Left lobe of liver (tissue), 2 donors: ENCODE measurements around the gene TMEM45B. TPM values are rescaled to one million over a fixed set of nuclear protein-coding genes. Genes with fewer than 3 reads are reported as not detected.
"Not testable (repeated sequence)": the region's sequence is repeated elsewhere in the genome, so short reads cannot be mapped to it uniquely, and the experiment has no call there.

Source experiments
- ATAC-seq: fragments of 200-7000 bp; cut with Tn5 transposase; one replicate; pipeline ENCODE4 v1.9.1; 2020; ENCODE audit warnings: mild to moderate bottlenecking, moderate library complexity
- DNase-seq: peaks from one replicate; pipeline ENCODE4 v3.0.0-alpha.2; 2020; ENCODE audit warnings: low spot score
- total RNA-seq: library from RNA; stranded (reverse); gene quantifications from one replicate; pipeline ENCODE4 v1.2.1, GENCODE V29; 2021
- donor health status: DM: no; HTN: no; CAD: no; lungs with moderate emphysema.
- donor health status: DM: no; HTN: yes; CAD: no.

TMEM45B gene
- total RNA-seq, 1 donor from 2014 or later: 16.1 TPM

DNA sequence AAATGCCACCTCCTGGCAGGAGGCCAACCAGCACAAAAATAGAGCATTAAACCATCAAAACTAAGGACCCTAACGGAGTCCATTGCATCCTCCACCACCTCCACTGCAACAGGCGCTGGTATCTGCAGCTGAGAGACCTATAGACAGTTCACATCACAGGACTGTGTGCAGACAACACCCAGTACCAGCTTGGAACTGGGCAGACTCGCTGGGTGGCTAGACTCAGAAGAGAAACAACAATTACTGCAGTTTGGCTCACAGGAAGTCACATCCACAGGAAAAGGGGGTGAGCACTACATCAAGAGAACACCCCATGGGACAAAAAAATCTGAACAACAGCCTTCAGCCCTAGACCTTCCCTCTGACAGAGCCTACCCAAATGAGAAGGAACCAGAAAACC lies 11.6 kb upstream of the TMEM45B start:
- DNase-seq: no peak
- ATAC-seq: no peak

DNA sequence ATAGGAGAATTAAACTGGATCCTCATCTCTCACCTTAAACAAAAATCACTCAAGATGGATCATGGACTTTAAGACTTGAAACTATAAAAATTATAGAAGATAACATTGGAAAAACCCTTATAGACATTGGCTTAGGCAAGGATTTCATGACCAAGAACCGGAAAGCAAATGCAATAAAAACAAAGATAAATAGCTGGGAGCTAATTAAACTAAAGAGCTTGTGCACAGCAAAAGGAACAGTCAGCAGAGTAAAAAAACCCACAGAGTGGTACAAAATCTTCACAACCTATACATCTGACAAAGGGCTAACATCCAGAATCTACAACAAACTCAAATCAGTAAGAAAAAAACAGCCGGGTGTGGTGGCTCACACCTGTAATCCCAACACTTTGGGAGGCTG lies 7.4 kb upstream of the TMEM45B start:
- ATAC-seq, DNase-seq: not testable (repeated sequence)

GRCh38 chr11:129813231-129813791 lies 2.3 kb upstream of the TMEM45B start:
- no peak for ATAC-seq
- DNase-seq: no peak

DNA sequence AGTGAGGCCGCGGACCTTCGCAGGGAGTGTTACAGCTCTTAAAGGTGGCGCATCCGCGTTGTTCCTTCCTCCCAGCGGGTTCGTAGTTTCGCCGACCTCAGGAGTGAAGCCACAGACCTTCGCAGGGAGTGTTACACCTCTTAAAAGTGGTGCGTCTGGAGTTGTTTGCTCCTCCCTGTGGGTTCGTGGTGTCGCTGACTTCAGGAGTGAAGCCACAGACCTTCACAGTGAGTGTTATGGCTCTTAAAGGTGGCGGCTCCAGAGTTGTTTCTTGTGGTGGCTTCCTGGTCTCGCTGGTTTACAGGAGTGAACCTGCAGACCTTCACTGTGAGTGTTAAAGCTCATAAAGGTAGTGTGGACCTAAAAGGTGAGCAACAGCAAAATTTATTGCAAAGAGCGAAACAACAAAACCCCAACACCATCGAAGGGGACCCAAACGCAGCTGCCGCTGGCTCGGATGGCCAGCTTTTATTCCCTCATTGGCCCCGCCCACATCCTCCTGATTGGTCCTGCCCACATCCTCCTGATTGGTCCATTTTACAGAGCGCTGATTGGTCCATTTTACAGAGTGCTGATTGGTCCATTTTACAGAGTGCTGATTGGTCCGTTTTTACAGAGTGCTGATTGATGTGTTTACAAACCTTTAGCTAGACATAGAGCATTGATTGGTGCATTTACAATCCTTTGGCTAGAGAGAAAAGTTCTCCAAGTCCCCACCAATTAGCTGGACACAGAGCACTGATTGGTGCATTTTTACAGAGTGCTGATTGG lies 1.2 kb upstream of the TMEM45B start:
- ATAC-seq (no peak), DNase-seq (no peak)

DNA sequence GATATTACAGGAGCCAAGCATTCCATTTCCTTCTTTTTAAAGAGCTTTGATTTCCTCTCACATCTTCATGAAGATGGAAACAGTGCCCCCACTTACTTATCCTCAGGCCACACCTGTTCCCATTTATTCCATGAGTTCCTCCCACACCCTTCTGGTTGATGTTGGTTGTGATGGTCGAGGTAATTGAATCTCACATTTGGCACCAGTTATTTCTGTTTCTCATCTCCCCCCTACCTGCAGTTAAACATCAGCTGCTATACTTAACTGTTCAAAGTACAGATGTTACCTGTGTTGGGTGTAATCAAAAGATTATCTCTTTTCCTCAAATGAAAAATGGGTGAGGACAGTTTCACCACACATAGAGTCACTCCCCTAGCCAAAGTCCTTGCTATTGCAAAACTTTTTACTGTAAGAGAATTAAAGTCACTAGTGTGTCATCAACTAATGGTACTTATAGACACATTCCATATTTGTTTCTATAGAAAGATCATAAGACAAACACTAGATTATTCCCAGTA lies 1.9 kb downstream of the TMEM45B start:
- no peak for DNase-seq
- ATAC-seq: peak; percentile 45

DNA sequence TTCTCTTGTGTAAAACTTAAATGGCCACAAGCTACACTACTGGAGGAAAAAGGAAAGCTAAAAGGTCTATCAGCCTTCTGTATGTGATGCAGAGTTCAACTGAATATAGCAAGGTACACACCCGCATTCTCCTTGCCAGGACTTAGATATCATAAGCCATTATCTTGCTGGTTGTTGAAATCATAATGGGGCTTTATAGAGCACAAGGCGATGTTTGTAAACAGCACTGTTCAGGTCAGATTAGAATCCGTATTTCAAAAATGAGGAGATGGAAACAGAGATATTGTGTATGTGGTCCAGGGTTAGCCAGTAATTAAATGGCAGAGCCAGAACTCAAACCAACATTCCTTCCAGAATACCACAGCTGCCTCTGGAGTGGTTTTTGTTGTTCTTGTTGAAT lies 2.6 kb downstream of the TMEM45B start:
- ATAC-seq, DNase-seq: not testable (repeated sequence)

DNA sequence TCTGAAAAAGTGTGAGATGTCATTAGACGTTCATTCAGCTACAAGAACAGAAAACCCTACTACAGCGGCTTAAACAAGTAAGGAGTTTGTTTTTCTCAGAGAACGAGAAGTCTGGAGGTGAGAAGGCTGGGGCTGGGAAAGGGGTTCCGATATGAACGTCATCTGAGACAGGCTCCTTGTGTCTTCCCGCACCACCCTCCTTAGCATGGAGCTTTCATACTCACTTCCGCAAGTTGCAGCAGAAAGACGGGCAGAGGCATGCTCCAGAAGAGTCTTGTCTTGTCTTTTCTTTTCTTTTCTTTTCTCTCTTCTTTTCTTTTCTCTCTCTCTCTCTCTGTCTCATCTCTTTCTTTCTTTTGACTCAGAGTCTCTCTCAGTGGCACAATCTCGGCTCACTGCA lies 3.6 kb downstream of the TMEM45B start:
- no peak for ATAC-seq
- DNase-seq: no peak

- not testable (repeated sequence) for DNase-seq, ATAC-seq
These were observed 4.6 kb downstream of the TMEM45B start for GRCh38 chr11:129820228-129820627.

DNA sequence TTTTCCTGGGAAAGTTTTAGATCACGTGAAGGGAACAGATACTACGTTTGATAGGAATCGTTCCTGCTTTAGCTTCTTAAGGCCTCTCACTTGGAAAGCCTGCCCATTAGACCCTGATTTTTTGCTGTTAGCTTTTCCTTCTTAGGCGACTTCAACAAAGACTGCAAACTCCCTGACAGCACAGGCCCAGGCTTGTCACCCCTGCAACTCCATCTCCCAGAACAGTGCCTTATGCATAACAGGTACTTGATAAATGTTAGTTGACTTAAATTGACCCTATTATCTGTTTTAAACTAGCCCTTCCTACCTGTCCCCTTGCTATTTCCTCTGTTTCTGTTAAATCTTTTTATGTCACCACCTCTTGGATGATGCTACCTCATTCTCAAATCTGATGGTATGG lies 7.6 kb downstream of the TMEM45B start:
- ATAC-seq, DNase-seq: not testable (repeated sequence)

GRCh38 chr11:129823799-129824198 lies 8.2 kb downstream of the TMEM45B start:
- DNase-seq, ATAC-seq: not testable (repeated sequence)

GRCh38 chr11:129825380-129825779 lies 9.7 kb downstream of the TMEM45B start:
- peak; percentile 21 for ATAC-seq
- no peak for DNase-seq

DNA sequence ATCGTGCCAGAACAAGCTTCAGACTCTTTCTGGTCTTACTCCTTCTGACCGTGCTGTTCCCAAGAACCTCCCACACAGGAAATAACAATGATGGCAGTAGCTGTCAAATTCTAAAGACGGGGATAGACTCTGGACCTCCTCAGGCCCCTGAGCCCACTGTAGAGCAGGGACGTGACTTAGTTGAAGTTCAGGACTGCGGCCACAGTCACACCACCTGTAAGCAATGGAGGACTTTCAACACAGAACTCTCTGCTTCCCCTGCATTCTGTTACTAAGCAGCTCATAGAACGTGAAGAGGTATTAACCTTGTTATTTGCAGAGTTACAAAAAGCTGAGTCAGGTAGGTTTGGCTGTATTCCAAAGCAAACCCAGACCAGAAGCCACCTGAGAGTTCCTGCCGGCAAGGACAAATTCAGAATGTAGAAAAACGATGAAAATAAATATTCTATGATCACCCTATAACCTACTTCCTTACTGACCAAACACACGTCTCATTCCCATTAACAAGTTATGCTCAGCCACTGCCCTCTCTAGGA lies 12.7 kb downstream of the TMEM45B start:
- DNase-seq (no peak), ATAC-seq (peak; percentile 92)

DNA sequence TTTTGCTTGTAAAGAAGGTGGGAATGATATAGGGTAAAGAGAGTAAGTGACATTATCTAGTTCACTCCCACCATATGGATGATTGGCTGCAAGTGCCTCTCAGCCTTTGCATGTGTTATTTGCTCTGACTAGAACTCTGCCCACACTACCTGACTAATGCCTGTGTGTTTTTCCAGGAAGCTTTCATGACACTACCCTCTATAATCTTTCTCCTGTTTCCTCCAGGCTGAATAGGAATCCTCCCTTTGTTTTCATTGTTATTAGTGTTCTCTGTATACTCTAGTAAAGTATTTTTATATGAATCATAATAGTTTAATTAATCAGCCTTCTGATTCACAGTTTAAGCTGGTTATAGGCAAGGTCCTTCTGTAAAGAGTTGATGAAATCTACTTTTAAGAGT lies 13.8 kb downstream of the TMEM45B start:
- peak; percentile 18 for ATAC-seq

GRCh38 chr11:129831227-129831626 lies 15.6 kb downstream of the TMEM45B start:
- ATAC-seq, DNase-seq: not testable (repeated sequence)

More for the DNA sequence above, 13.8 kb downstream of the TMEM45B start:
- DNase-seq: not testable (repeated sequence)

DNA sequence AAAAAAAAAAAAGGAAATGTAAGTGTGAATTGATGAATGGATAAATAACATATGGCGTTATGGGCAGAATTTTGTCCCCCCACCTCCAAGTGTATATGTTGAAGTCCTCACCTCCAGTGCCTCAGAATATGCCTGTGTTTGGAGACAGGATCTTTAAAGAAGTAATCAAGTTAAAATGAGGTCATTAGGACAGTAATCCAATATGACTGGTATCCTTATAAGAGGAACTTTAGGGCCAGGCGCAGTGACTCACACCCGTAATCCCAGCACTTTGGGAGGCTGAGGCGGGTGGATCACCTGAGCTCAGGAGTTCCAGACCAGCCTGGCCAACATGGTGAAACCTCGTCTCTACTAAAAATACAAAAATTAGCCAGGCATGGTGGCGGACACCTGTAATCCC lies 17.6 kb downstream of the TMEM45B start:
- not testable (repeated sequence) for ATAC-seq, DNase-seq

- ATAC-seq: not testable (repeated sequence)
These were observed 20.8 kb downstream of the TMEM45B start for GRCh38 chr11:129836423-129836891.

GRCh38 chr11:129836979-129837378 lies 21.3 kb downstream of the TMEM45B start:
- no peak for ATAC-seq
- DNase-seq: no peak

More at GRCh38 chr11:129836423-129836891, 20.8 kb downstream of the TMEM45B start:
- DNase-seq: not testable (repeated sequence)

GRCh38 chr11:129840236-129840635 lies 24.6 kb downstream of the TMEM45B start:
- ATAC-seq (no peak), DNase-seq (no peak)

DNA sequence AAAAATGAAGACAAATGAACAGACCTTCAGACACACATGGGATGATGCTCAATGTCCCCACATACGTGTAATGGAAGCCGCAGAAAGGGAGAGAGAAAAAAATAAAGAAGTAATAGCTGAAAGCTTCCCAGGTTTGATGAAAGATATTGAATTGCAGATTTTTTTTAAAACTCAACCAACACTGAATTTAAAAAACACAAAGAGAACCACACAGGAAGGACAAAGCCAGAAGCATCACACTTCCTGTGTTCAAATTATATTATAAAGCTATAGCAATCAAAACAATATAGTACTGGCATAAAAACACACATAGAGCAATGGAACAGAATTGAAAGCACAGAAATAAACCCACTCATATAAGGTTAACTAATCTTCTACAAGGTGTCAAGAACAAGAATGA lies 26.5 kb downstream of the TMEM45B start:
- no peak for ATAC-seq
- DNase-seq: no peak

GRCh38 chr11:129846508-129847335 lies 31.1 kb downstream of the TMEM45B start:
- DNase-seq: no peak
- ATAC-seq: no peak

DNA sequence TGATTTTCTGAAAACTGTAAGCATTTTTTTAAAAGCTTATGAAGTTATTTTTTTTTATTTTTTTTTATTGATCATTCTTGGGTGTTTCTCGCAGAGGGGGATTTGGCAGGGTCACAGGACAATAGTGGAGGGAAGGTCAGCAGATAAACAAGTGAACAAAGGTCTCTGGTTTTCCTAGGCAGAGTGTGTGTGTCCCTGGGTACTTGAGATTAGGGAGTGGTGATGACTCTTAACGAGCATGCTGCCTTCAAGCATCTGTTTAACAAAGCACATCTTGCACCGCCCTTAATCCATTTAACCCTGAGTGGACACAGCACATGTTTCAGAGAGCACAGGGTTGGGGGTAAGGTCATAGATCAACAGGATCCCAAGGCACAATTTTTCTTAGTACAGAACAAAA lies 31.7 kb downstream of the TMEM45B start:
- not testable (repeated sequence) for ATAC-seq

More for the DNA sequence above, 31.7 kb downstream of the TMEM45B start:
- DNase-seq: not testable (repeated sequence)
